Endothelial cell of umbilical vein (primary cell): ENCODE measurements around the gene TMIE. TPM values are rescaled to one million over a fixed set of nuclear protein-coding genes. Genes with fewer than 3 reads are reported as not detected.
A peak's percentile ranks its signal among the peaks of the same experiment; 100 is the strongest.

Source experiments
- BruUV-seq: library from RNA; stranded (reverse); fragments of 400-500 nt; replicated peaks from 2 replicates; lab custom pipeline; 2021; lab: Mats Ljungman, UMichigan
- CTCF ChIA-PET: fragments of 300-600, 350-600 bp; sonication (Branson Sonifier 250); formaldehyde crosslinking; loops from one replicate; lab custom pipeline; 2021; ENCODE audit warnings: antibody characterized with exemption, inconsistent platforms; lab: Charles Lee
- POLR2A ChIA-PET: fragments of 300-600, 350-600 bp; sonication (Branson Sonifier 250); formaldehyde crosslinking; loops from one replicate; lab custom pipeline; 2021; ENCODE audit warnings: antibody characterized with exemption, inconsistent platforms; lab: Charles Lee
- DNase-seq: peaks from one replicate; pipeline ENCODE4 v3.0.0-alpha.2; 2011; ENCODE audit warnings: low read depth, low spot score
- FAIRE-seq: peaks from 2 replicates; lab custom pipeline; 2011; peaks lifted over from hg19 to GRCh38; lab: Jason Lieb, UNC
- H2AFZ ChIP-seq: 2 replicates; pipeline ENCODE4 v1.6.0; 2012; ENCODE audit warnings: low read depth, low read length, control low read depth, inconsistent platforms
- H3K27ac ChIP-seq: 2 replicates; pipeline ENCODE4 v1.5.1; 2011; ENCODE audit warnings: low read depth, mild to moderate bottlenecking, control low read depth, low read length, moderate library complexity; ENCODE audit not compliant: insufficient read depth
- H3K27me3 ChIP-seq, 2 experiments: 2 replicates each; pipeline versions ENCODE4 v1.6.0 to v1.6.1; 2011; ENCODE audit warnings: low read length in 2 of 2, mixed read lengths in 1 of 2; ENCODE audit not compliant: control insufficient read depth in 2 of 2, insufficient read depth in 2 of 2
- H3K36me3 ChIP-seq, 2 experiments: 2 replicates in 1 of 2; 3 replicates in 1 of 2; pipeline ENCODE4 v1.5.1; 2011; ENCODE audit warnings: low read length in 2 of 2, mild to moderate bottlenecking in 1 of 2, moderate library complexity in 1 of 2; ENCODE audit not compliant: control insufficient read depth in 2 of 2, insufficient read depth in 2 of 2; ENCODE audit errors: extremely low read depth in 1 of 2
- H3K4me1 ChIP-seq: 3 replicates; pipeline ENCODE4 v1.5.1; 2011; ENCODE audit warnings: mild to moderate bottlenecking, low read length; ENCODE audit not compliant: control insufficient read depth, insufficient read depth; ENCODE audit errors: extremely low read depth
- H3K4me2 ChIP-seq: 2 replicates; pipeline ENCODE4 v1.6.1; 2011; ENCODE audit warnings: low read length, control low read depth, mixed read lengths; ENCODE audit not compliant: insufficient read depth
- H3K4me3 ChIP-seq, 3 experiments: fragments of 200-600 bp in 1 of 3; sonication (generic), shearing (Covaris generic) in 1 of 3; replicated peaks in 1 of 3; 2 replicates each; pipeline ENCODE4 v1.5.1; 2011 to 2016; ENCODE audit warnings: control low read depth in 3 of 3, low read length in 3 of 3, mild to moderate bottlenecking in 2 of 3, inconsistent platforms in 1 of 3, low read depth in 1 of 3, moderate library complexity in 1 of 3; ENCODE audit not compliant: insufficient read depth in 1 of 3
- H3K79me2 ChIP-seq: 2 replicates; pipeline ENCODE4 v1.6.0; 2012; ENCODE audit warnings: low read length, inconsistent platforms; ENCODE audit not compliant: control insufficient read depth, insufficient read depth
- H3K9ac ChIP-seq: replicated peaks from 2 replicates; pipeline ENCODE3; 2011; ENCODE audit warnings: low read length, control low read depth; ENCODE audit not compliant: insufficient read depth; ENCODE audit errors: extremely low read depth
- H3K9me1 ChIP-seq: replicated peaks from 3 replicates; pipeline ENCODE4 v1.6.0; 2011; ENCODE audit warnings: mild to moderate bottlenecking, low read length; ENCODE audit not compliant: control insufficient read depth, insufficient read depth; ENCODE audit errors: extremely low read depth
- H3K9me3 ChIP-seq: replicated peaks from 2 replicates; pipeline ENCODE4 v1.5.1; 2012; ENCODE audit warnings: low read length, inconsistent platforms; ENCODE audit not compliant: control insufficient read depth, insufficient read depth
- H4K20me1 ChIP-seq: replicated peaks from 2 replicates; pipeline ENCODE3; 2011; ENCODE audit warnings: mild to moderate bottlenecking, low read length; ENCODE audit not compliant: control insufficient read depth, insufficient read depth; ENCODE audit errors: extremely low read depth
- CTCF ChIP-seq, 2 donors: IDR thresholded peaks; 1 replicate in 1 of 2; 2 replicates in 1 of 2; pipeline ENCODE4 v1.5.1; 2011; ENCODE audit warnings: low read length in 2 of 2, mild to moderate bottlenecking in 2 of 2, moderate library complexity in 2 of 2, control low read depth in 1 of 2, inconsistent platforms in 1 of 2, low read depth in 1 of 2; ENCODE audit not compliant: insufficient read depth in 1 of 2; ENCODE audit errors: extremely low read depth in 1 of 2
- EZH2 ChIP-seq: IDR thresholded peaks from 2 replicates; pipeline ENCODE4 v1.6.1; 2012; ENCODE audit warnings: borderline replicate concordance, low read depth, mild to moderate bottlenecking, moderate library complexity, low read length, inconsistent platforms; ENCODE audit not compliant: severe bottlenecking
- FOS ChIP-seq: IDR thresholded peaks from 2 replicates; pipeline ENCODE4 v1.6.1; 2011; ENCODE audit warnings: mild to moderate bottlenecking, low read length, moderate library complexity, borderline replicate concordance; ENCODE audit not compliant: insufficient read depth
- GATA2 ChIP-seq: IDR thresholded peaks from 2 replicates; pipeline ENCODE4 v1.7.0; 2011; ENCODE audit warnings: low read depth, mild to moderate bottlenecking, moderate library complexity, mixed read lengths, low read length; ENCODE audit not compliant: insufficient read length, insufficient read depth
- JUN ChIP-seq: IDR thresholded peaks from 2 replicates; pipeline ENCODE4 v1.6.1; 2011; ENCODE audit warnings: borderline replicate concordance, low read depth; ENCODE audit not compliant: insufficient read length, insufficient read depth
- MAX ChIP-seq: IDR thresholded peaks from 2 replicates; pipeline ENCODE4 v1.6.1; 2011; ENCODE audit not compliant: insufficient read depth, insufficient read length
- MYC ChIP-seq: IDR thresholded peaks from one replicate; pipeline ENCODE4 v1.6.1; 2011; ENCODE audit warnings: mild to moderate bottlenecking, low read depth, low read length
- POLR2A ChIP-seq: IDR thresholded peaks from 2 replicates; pipeline ENCODE4 v1.6.1; 2012; ENCODE audit warnings: low read depth, mild to moderate bottlenecking, control low read depth, low read length
- POLR2AphosphoS5 ChIP-seq: IDR thresholded peaks from 2 replicates; pipeline ENCODE4 v1.6.1; 2012; ENCODE audit warnings: low read depth, mild to moderate bottlenecking, control low read depth, low read length, moderate library complexity; ENCODE audit not compliant: insufficient read depth
- dilution Hi-C: fragments of 300-500 bp; cut with MboI; formaldehyde crosslinking; loops from one replicate; pipeline ENCODE4 v1.15.0; 2019; ENCODE audit warnings: low sequenced_read_pairs; ENCODE audit not compliant: extremely low pct_ligation_motif_present
- intact Hi-C: fragments of 100-400 bp; cut with micrococcal nuclease; formaldehyde crosslinking; loops from one replicate; pipeline ENCODE4 v1.10.0; 2022
- polyA plus RNA-seq, 4 experiments: library from polyadenylated mRNA; depleted of rRNA in 3 of 4; stranded (reverse) in 3 of 4; unstranded in 1 of 4; fragments of >200 nt; gene quantifications; 2 replicates each; pipeline versions ENCODE4 v1.2.1 to v1.2.3, GENCODE V29; 2011 to 2012; ENCODE audit warnings: missing spikeins in 1 of 4
- total RNA-seq: library from RNA; stranded (reverse); gene quantifications from 2 replicates; pipeline ENCODE4 v1.2.3, GENCODE V29; 2021

TMIE gene
- total and polyA plus RNA-seq, 2 donors (not counting 3 experiments of a cell fraction or from before 2014, with no cell fraction given): 0.15 to 0.27 TPM

- ChIA-PET POLR2A (no interaction called here), CTCF (interaction anchor here (0.9 to 1.4 kb wide), 3 partner anchors 22 to 186 kb away, joined by 3 to 9 read pairs (median 3); no protein-coding TSS in a partner anchor)
- Histone ChIP-seq H3K4me1 (no peaks in the 10 kb centered on the region), H4K20me1 (no peaks in the 10 kb centered on the region), H3K27ac (no peak overlapping the region), H3K9me3 (no peaks in the 10 kb centered on the region), H3K79me2 (no peaks in the 10 kb centered on the region), H3K9ac (no peak overlapping the region), H2AFZ (no peak overlapping the region), H3K4me3 (no peak overlapping the region), H3K4me2 (no peak overlapping the region), H3K27me3 (no peaks in the 10 kb centered on the region), H3K9me1 (no peaks in the 10 kb centered on the region), H3K36me3 (no peaks in the 10 kb centered on the region)
- TF ChIP-seq CTCF (IDR thresholded peaks at IDR 0.05; ENCODE audit: extremely low read depth in 1 of 2, insufficient read depth in 1 of 2, low read depth in 1 of 2, low read length in 2 of 2): peak; percentile 15 to 25
- TF ChIP-seq GATA2: no peak
- TF ChIP-seq MYC: no peak
- no peak for TF ChIP-seq POLR2A
- dilution Hi-C loops: no loop called here
- BruUV-seq: no TSS peak
- DNase-seq: no peak
- intact Hi-C loops: no loop called here
- no peak for FAIRE-seq
These were observed 27.0 kb upstream of the TMIE start for GRCh38 chr3:46674031-46674845.

GRCh38 chr3:46675426-46675825 is 25.8 kb upstream of the TMIE start:
- Histone ChIP-seq H3K4me3 (no peak overlapping the region), H3K4me1 (no peaks in the 10 kb centered on the region), H4K20me1 (no peaks in the 10 kb centered on the region), H3K27ac (no peak overlapping the region), H3K36me3 (no peaks in the 10 kb centered on the region), H3K4me2 (no peak overlapping the region), H3K9me3 (no peaks in the 10 kb centered on the region), H3K79me2 (no peaks in the 10 kb centered on the region), H3K27me3 (no peaks in the 10 kb centered on the region), H3K9me1 (no peaks in the 10 kb centered on the region), H3K9ac (no peak overlapping the region), H2AFZ (no peak overlapping the region)
- no peak for TF ChIP-seq POLR2A
- no peak for TF ChIP-seq FOS
- no peak for TF ChIP-seq MYC
- TF ChIP-seq EZH2: no peak
- TF ChIP-seq GATA2: no peak
- TF ChIP-seq JUN: no peak
- TF ChIP-seq CTCF (IDR thresholded peaks at IDR 0.05; ENCODE audit: extremely low read depth in 1 of 2, insufficient read depth in 1 of 2, low read depth in 1 of 2, low read length in 2 of 2): no peak
- no peak for TF ChIP-seq MAX
- TF ChIP-seq POLR2AphosphoS5: no peak
- POLR2A ChIA-PET: no interaction called here
- intact Hi-C loops (no loop called here), dilution Hi-C loops (no loop called here)
- CTCF ChIA-PET: interaction anchor here (1.0 kb wide), 1 partner anchor 20 kb away, joined by 3 read pairs; no protein-coding TSS in a partner anchor
- no peak for DNase-seq
- no TSS peak for BruUV-seq
- no peak for FAIRE-seq
